GM12875 (cell line): ENCODE data around the gene TP73.

Experiments
- H3K4me3 ChIP-seq: one replicate; pipeline ENCODE4 v1.5.1; 2011; ENCODE audit warnings: low read depth, low read length, control low read depth
- CTCF ChIP-seq: IDR thresholded peaks from 2 replicates; pipeline ENCODE4 v1.5.1; 2011; ENCODE audit warnings: low read depth, mild to moderate bottlenecking, control low read depth, inconsistent platforms, low read length, moderate library complexity, borderline replicate concordance; ENCODE audit not compliant: insufficient read depth

The TP73 gene

GRCh38 chr1:3706651-3707297 lies 54.5 kb downstream of the TP73 start:
- H3K4me3 ChIP-seq, result no peak overlapping the region
- no peak for TF ChIP-seq CTCF

- H3K4me3 ChIP-seq, result no peak overlapping the region
- TF ChIP-seq CTCF, result no peak
Measured at GRCh38 chr1:3707298-3707938, 55.1 kb downstream of the TP73 start.

GRCh38 chr1:3707939-3708328 lies 55.6 kb downstream of the TP73 start:
- H3K4me3 ChIP-seq, result no peak overlapping the region
- no peak for TF ChIP-seq CTCF

- H3K4me3 ChIP-seq, result no peak overlapping the region
- no peak for TF ChIP-seq CTCF
Measured at GRCh38 chr1:3708791-3709190, 56.5 kb downstream of the TP73 start.

GRCh38 chr1:3710251-3710650 lies 57.9 kb downstream of the TP73 start:
- no peak for TF ChIP-seq CTCF
- no peak overlapping the region for H3K4me3 ChIP-seq

- TF ChIP-seq CTCF, result no peak
Measured at GRCh38 chr1:3711381-3711779, 59.1 kb downstream of the TP73 start.

More at GRCh38 chr1:3711381-3711779, 59.1 kb downstream of the TP73 start:
- no peak overlapping the region for H3K4me3 ChIP-seq
